ENCODE data around the gene ITGB5.
A peak's percentile ranks its signal among the peaks of the same experiment; 100 is the strongest.

The ITGB5 gene, protein sequence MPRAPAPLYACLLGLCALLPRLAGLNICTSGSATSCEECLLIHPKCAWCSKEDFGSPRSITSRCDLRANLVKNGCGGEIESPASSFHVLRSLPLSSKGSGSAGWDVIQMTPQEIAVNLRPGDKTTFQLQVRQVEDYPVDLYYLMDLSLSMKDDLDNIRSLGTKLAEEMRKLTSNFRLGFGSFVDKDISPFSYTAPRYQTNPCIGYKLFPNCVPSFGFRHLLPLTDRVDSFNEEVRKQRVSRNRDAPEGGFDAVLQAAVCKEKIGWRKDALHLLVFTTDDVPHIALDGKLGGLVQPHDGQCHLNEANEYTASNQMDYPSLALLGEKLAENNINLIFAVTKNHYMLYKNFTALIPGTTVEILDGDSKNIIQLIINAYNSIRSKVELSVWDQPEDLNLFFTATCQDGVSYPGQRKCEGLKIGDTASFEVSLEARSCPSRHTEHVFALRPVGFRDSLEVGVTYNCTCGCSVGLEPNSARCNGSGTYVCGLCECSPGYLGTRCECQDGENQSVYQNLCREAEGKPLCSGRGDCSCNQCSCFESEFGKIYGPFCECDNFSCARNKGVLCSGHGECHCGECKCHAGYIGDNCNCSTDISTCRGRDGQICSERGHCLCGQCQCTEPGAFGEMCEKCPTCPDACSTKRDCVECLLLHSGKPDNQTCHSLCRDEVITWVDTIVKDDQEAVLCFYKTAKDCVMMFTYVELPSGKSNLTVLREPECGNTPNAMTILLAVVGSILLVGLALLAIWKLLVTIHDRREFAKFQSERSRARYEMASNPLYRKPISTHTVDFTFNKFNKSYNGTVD

DNA sequence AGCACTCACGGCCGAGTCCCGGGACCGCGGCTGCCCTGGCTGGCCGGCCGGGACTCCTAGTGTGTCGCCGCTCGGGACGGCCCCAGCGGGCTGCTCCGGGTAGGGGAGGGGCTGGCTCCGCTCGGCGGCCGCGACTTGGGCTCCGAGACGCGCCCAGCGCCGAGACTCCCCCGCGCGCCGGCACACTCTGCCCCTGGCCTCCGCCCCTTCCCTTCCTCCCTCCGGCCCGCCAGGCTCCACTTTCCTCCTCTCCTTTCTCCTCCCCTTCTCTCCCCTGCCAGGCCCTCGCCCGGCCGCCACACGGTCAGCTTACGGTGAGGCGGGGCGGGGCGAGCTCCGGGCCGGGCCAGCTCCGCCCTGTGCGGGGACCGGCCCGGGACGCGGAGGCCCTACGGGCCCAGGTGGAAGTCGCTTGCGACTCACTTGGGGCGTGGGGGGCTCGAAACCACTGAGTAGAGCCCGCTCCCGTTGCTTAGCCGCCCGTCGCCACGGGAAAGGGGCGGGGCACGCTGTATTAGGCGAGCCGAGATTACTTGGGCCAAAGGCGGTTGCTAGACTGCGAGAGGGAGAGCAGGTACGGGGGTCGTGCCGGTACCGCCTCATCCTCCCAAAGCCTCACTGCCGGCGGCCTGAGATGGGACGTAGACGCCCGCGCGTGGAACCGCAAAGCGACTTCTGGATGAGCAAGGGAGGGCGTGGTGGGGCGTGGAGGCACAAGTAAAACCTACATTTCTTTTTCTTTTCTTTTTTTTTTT is at the start of gene ITGB5:
Gene ITGB5 (minus strand): TSS at position 189 of the 755 bp plus-strand sequence. CDS start 365 bp downstream, outside the sequence.
- DNase-seq (ENCODE audit: low spot score) = peak; percentile 82
- Histone ChIP-seq H3K9me3 (ENCODE audit: severe bottlenecking) (no peaks in the 10 kb centered on the region), H3K27ac (ENCODE audit: poor library complexity, severe bottlenecking) (peak within 1 kb of the TSS; percentile 78), H3K4me1 (ENCODE audit: insufficient read depth, poor library complexity, severe bottlenecking) (peaks cover 39% of the 10 kb centered on the region), H3K4me3 (ENCODE audit: severe bottlenecking) (peak within 1 kb of the TSS; percentile 72), H3K27me3 (ENCODE audit: insufficient read depth, poor library complexity, severe bottlenecking) (no peaks in the 10 kb centered on the region), H3K36me3 (ENCODE audit: low read depth) (0 out of 2 replicates have a peak, but pooled peaks cover 3% of the 10 kb centered on the region)
- ATAC-seq (ENCODE audit: low read depth) = peak; percentile 80
- TF ChIP-seq, protein P1, sequence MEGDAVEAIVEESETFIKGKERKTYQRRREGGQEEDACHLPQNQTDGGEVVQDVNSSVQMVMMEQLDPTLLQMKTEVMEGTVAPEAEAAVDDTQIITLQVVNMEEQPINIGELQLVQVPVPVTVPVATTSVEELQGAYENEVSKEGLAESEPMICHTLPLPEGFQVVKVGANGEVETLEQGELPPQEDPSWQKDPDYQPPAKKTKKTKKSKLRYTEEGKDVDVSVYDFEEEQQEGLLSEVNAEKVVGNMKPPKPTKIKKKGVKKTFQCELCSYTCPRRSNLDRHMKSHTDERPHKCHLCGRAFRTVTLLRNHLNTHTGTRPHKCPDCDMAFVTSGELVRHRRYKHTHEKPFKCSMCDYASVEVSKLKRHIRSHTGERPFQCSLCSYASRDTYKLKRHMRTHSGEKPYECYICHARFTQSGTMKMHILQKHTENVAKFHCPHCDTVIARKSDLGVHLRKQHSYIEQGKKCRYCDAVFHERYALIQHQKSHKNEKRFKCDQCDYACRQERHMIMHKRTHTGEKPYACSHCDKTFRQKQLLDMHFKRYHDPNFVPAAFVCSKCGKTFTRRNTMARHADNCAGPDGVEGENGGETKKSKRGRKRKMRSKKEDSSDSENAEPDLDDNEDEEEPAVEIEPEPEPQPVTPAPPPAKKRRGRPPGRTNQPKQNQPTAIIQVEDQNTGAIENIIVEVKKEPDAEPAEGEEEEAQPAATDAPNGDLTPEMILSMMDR (IDR thresholded peaks at IDR 0.05; ENCODE audit: poor library complexity, severe bottlenecking) = no peak

DNA sequence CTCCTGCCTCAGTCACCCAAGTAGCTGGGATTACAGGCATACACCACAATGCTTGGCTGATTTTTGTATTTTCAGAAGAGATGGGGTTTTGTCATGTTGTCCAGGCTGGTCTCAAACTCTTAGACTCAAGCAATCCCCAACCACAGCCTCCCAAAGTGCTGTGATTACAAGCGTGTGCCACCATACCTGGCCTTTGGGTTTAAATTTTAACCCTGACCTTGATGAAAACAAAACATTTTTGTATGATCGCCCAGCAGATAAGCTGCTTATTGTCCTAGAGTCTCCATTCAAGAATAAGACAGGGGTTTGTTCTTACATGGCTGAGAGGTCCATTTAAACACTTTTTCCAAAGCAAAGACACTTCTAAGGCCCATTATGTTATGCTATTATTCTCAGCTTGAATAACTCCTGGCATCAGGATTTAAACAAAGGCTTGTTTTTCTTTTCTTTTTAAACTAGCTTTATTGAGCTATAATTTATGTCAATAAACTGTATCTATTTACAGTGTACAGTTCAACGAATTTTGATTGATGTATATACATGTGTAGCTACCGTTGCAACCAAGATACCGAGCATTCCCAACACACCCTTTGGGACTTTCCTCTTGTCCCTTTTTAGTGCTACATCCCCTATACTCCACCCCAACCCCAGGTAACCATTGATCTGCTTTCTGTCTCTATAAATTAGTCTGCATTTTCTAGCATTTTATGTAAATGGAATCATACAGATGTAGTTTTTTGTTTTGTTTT is 48.8 kb upstream of the ITGB5 start:
- no peak for ATAC-seq (ENCODE audit: low read depth)

GRCh38 chr3:124935264-124935663 is 48.1 kb upstream of the ITGB5 start:
- no peaks in the 10 kb centered on the region for H3K4me1 ChIP-seq (ENCODE audit: insufficient read depth, poor library complexity, severe bottlenecking)
- H3K36me3 ChIP-seq (ENCODE audit: low read depth) = no peaks in the 10 kb centered on the region
- H3K27ac ChIP-seq (ENCODE audit: poor library complexity, severe bottlenecking) = no peak overlapping the region
- H3K4me3 ChIP-seq (ENCODE audit: severe bottlenecking) = no peak overlapping the region
- DNase-seq (ENCODE audit: low spot score) (no peak), ATAC-seq (ENCODE audit: low read depth) (no peak)
- TF ChIP-seq, protein P1 (IDR thresholded peaks at IDR 0.05; ENCODE audit: poor library complexity, severe bottlenecking) = no peak
- no peaks in the 10 kb centered on the region for H3K9me3 ChIP-seq (ENCODE audit: severe bottlenecking)
- H3K27me3 ChIP-seq (ENCODE audit: insufficient read depth, poor library complexity, severe bottlenecking) = no peaks in the 10 kb centered on the region

More for the DNA sequence above, 48.8 kb upstream of the ITGB5 start:
- no peak for DNase-seq (ENCODE audit: low spot score)
- no peaks in the 10 kb centered on the region for H3K36me3 ChIP-seq (ENCODE audit: low read depth)
- no peak overlapping the region for H3K4me3 ChIP-seq (ENCODE audit: severe bottlenecking)
- H3K4me1 ChIP-seq (ENCODE audit: insufficient read depth, poor library complexity, severe bottlenecking) = no peaks in the 10 kb centered on the region
- TF ChIP-seq, protein P1 (IDR thresholded peaks at IDR 0.05; ENCODE audit: poor library complexity, severe bottlenecking) = no peak
- no peak overlapping the region for H3K27ac ChIP-seq (ENCODE audit: poor library complexity, severe bottlenecking)
- no peaks in the 10 kb centered on the region for H3K9me3 ChIP-seq (ENCODE audit: severe bottlenecking)
- no peaks in the 10 kb centered on the region for H3K27me3 ChIP-seq (ENCODE audit: insufficient read depth, poor library complexity, severe bottlenecking)

- H3K27me3 ChIP-seq (ENCODE audit: insufficient read depth, poor library complexity, severe bottlenecking) = no peaks in the 10 kb centered on the region
- ATAC-seq (ENCODE audit: low read depth) = no peak
- TF ChIP-seq, protein P1 (IDR thresholded peaks at IDR 0.05; ENCODE audit: poor library complexity, severe bottlenecking) = no peak
- no peak for DNase-seq (ENCODE audit: low spot score)
- no peaks in the 10 kb centered on the region for H3K9me3 ChIP-seq (ENCODE audit: severe bottlenecking)
- H3K36me3 ChIP-seq (ENCODE audit: low read depth) = no peaks in the 10 kb centered on the region
- no peak within 1 kb of the TSS for H3K4me3 ChIP-seq (ENCODE audit: severe bottlenecking)
- H3K27ac ChIP-seq (ENCODE audit: poor library complexity, severe bottlenecking) = no peak within 1 kb of the TSS
- H3K4me1 ChIP-seq (ENCODE audit: insufficient read depth, poor library complexity, severe bottlenecking) = no peaks in the 10 kb centered on the region
Measured at GRCh38 chr3:124934577-124934976, 47.4 kb upstream of the ITGB5 start, which contains the start of gene MUC13. Gene MUC13, minus strand, starts transcription at chr3:124934751. Its CDS starts 39 bp downstream, at chr3:124934712.
